Measurements from ENCODE around the gene CDK6.

GRCh38 chr7:92694211-92694610, 142.2 kb downstream of the CDK6 start:
- TF ChIP-seq POLR2A (IDR thresholded peaks at IDR 0.05; ENCODE audit: low read length) (no peak), NR3C1 (IDR thresholded peaks at IDR 0.05) (no peak), RFX5 (IDR thresholded peaks at IDR 0.05) (no peak), CTCF (IDR thresholded peaks at IDR 0.05) (no peak), FOSL2 (IDR thresholded peaks at IDR 0.05) (no peak), FOSL2 (CRISPR knock-in tag; IDR thresholded peaks at IDR 0.05) (no peak), MAFK (IDR thresholded peaks at IDR 0.05; ENCODE audit: partially characterized antibody) (no peak), RNF2 (IDR thresholded peaks at IDR 0.05; ENCODE audit: borderline replicate concordance, low read depth) (no peak), EP300 (IDR thresholded peaks at IDR 0.05) (no peak), BHLHE40 (IDR thresholded peaks at IDR 0.05; ENCODE audit: low read depth, low read length) (no peak), RCOR1 (IDR thresholded peaks at IDR 0.05; ENCODE audit: low read depth, low read length) (no peak)

All from A549 (cell line).